ENCODE results near the gene ACSM5.
"Not testable (repeated sequence)": the region's sequence is repeated elsewhere in the genome, so short reads cannot be mapped to it uniquely, and the experiment has no call there.

Gene ACSM5

DNA sequence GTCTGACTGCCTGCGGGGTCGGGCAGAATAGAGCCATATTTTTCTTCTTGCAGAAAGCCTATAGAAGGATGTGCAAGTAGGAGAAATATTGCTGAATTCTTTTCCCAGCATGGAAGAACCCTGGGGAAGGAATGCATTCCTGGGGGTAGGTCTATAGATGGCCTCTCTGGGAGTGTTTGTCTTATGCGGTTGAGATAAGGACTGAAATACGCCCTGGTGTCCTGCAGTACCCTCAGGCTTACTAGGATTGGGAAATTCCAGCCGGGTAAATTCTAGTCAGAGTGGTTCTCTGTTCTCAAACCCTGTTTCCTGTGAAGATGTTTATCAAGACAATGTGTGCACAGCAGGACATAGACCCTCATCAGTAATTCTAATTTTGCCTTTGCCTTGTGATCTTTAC is 44.3 kb downstream of the ACSM5 start:
- not testable (repeated sequence) for DNase-seq (ENCODE audit: low spot score)

DNA sequence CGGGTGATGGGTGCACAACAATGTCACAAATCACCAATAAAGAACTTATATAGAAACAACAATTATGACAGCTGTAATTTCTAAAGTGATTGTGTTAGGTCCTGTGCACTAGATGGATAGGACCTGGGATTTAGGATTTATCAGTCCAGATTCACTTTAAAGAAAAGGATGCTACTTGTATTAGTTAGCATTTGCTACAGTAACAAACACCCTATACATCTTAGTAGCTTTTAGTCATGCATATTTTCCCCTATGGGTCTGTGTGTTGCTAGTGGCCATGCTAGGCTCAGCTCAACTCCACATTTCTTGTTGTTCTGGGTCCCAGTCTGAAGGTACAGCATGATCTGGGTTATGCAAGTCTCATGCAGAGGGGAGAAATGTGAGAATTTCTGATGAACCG is 49.9 kb downstream of the ACSM5 start:
- not testable (repeated sequence) for DNase-seq (ENCODE audit: low spot score)

DNA sequence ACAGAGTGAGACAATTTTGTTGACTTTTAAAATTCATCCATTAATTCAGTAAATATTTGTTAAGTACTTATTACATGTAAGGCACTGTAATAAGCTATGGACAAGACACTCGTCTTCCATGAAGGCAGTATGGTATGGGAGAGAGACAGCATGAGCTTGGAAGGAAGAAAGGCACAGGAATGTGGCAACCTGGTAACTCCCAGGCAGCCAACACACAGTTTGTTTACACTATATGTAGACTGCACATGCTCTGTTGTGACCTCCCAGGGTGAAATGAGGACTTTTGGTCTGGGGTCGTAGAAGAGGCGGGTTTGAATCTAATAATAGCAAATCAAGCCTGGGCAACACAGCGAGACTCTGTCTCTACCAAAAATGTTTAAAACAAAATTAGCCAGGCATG is 51.0 kb downstream of the ACSM5 start:
- DNase-seq (ENCODE audit: low spot score), result not testable (repeated sequence)

DNA sequence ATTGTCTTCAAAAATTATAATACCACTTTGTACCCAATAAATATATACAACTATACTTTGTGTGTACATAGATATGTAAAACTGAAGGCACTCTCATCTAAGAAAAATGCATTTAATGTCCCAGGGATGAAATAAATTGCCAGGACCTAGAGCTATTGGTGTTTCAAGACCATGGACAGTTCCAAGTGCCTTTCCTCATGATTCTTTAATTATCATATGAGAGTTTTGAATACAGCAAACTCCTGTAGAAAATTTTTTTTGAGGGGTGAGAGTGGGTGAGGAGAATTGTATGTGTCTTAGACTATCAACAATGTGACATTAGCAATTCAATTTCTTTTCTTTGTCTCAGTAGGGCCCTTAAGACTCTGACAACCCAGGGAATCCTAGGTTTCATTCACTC is 59.6 kb downstream of the ACSM5 start:
- not testable (repeated sequence) for DNase-seq (ENCODE audit: low spot score)

DNA sequence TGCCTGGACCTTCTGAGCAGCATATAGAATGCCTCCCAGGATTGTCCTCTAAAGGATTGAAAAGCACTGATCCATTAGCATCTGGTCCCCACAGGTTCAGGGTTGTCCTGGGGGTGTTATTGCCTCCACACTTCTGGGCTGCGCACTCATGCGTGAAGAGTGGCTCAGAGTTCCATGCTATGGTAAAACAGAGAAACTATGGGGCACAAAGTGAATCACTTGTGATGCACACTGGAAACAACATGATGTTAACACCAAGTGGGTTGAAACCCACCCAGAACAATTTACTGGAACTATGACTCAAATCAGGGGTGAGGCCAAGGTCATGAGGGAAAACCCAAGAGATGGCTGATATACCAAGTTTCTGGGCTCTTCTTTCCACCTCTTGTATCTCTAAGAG is 60.6 kb downstream of the ACSM5 start:
- DNase-seq (ENCODE audit: low spot score), result not testable (repeated sequence)

DNA sequence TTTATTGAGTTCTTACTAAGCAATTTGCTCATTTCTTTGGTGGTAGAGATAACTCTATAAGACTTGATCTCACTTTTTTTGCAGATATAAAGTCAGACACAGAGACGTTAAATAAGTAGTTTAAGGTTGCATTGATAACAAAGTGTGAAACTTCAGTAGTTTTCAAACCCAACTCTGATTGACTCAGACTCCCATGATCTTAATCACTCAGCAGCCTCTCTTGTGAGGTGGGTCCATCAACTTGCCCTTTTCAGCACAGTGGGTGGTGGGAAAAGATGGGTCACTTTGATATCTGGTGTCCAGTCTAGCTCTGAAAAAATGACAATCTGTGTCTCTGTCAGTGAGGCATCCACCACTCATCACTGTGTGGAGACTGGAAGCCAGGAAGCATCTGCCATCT is 61.4 kb downstream of the ACSM5 start:
- DNase-seq (ENCODE audit: low spot score), result not testable (repeated sequence)

DNA sequence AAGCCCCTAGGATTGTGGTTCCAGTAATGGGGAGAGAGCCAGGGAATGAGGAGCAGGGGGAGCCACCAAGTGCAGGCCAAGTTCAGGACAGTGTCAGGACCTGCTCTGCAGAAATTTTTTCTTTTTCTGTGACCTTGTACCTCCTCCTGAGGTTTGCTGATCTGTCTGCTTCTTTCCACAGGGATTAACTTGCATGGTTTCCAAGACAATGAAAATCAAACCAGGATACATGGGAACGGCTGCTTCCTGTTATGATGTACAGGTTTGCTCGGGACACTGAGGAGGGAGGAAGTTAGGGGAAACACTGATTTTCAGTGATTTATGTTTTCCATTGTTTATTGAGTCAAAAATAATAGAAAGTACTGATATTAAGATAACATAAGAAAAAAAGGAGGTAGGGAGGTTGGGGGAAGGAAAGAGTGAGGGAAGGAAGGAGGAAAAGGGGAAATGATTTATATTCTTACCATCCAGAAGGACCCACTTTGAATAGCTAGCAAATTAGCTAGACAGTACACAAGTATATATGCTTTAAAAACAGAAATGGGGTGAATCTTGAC is 67.9 kb downstream of the ACSM5 start:
- not testable (repeated sequence) for DNase-seq (ENCODE audit: low spot score)

DNA sequence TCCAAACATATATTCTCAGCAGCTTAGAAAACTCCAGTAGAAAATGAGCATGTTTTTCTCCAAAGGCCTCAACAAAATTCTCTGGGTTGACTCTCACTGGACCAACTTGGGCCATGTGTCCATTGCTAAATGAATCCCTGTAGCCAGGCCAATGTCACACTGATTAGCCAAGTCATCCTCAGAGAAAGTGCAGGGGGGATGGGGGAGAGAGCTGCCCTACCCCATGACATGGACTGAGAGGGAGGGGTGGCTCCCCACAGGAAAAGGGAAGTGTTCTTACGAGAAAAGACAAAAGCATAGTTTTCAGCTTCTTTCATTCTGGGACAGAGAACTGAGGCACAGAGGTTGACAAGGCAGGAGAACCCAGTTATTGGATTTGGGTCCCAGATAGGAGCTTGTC is 74.7 kb downstream of the ACSM5 start:
- DNase-seq (ENCODE audit: low spot score), result not testable (repeated sequence)

DNA sequence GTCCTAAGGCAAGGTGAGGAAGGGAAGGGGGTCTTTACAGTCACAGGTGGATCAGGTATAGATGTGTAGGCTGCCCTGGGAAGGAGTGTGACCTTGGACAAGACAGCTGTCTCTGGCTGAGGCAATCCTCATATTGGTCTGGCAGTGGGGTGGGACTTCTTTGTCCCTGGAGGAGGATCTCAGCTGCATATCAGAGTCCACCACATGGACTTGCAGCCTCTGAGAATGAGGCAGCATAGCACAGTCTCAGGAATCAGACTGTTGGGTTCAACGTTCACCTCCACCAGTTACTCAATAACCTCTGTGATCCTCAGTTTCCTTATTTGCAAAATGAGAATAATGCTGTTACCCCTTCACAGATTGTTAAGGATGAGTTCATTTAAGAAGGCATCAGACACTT is 75.4 kb downstream of the ACSM5 start:
- DNase-seq (ENCODE audit: low spot score), result no peak

DNA sequence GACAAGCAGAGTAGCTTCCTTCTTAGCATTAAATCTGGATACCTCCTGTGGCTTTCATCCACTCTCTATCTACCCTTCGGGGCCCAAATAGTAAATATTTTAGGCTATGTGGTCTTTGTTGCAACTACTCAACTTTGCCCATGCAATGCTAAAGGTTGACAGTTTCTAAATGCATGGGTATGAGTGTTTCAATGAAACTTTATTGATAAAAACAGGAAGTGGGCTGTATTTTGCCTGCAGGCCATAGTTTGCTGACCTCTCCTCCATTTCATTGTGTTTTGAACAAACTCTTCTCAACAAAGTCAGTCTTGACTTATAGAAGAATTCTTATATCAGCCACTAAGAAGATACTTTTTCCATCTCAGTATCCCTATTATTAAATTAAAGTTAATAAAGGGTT is 76.1 kb downstream of the ACSM5 start:
- DNase-seq (ENCODE audit: low spot score), result no peak

All from LoVo (cell line).